Activated CD8-positive, alpha-beta memory T cell treated with anti-CD3 and anti-CD28 coated beads for 4 hours (primary cell): ENCODE results near the gene REEP2.
A peak's percentile ranks its signal among the peaks of the same experiment; 100 is the strongest.
"Not testable (repeated sequence)": the region's sequence is repeated elsewhere in the genome, so short reads cannot be mapped to it uniquely, and the experiment has no call there.

Source experiments
- DNase-seq, 2 donors: peaks; one replicate each; pipeline ENCODE4 v3.0.0-alpha.2; 2020; ENCODE audit warnings: low read depth in 2 of 2

The REEP2 gene

GRCh38 chr5:138466125-138466899 lies 27.5 kb downstream of the REEP2 start:
- DNase-seq = no peak

DNA sequence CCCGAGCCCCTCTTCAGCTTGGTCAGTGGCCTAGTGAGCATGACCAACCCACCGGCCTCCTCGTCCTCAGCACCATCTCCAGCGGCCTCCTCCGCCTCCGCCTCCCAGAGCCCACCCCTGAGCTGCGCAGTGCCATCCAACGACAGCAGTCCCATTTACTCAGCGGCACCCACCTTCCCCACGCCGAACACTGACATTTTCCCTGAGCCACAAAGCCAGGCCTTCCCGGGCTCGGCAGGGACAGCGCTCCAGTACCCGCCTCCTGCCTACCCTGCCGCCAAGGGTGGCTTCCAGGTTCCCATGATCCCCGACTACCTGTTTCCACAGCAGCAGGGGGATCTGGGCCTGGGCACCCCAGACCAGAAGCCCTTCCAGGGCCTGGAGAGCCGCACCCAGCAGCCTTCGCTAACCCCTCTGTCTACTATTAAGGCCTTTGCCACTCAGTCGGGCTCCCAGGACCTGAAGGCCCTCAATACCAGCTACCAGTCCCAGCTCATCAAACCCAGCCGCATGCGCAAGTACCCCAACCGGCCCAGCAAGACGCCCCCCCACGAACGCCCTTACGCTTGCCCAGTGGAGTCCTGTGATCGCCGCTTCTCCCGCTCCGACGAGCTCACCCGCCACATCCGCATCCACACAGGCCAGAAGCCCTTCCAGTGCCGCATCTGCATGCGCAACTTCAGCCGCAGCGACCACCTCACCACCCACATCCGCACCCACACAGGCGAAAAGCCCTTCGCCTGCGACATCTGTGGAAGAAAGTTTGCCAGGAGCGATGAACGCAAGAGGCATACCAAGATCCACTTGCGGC lies 28.2 kb downstream of the REEP2 start:
- DNase-seq = no peak

GRCh38 chr5:138467711-138468132 lies 28.9 kb downstream of the REEP2 start:
- no peak for DNase-seq

DNA sequence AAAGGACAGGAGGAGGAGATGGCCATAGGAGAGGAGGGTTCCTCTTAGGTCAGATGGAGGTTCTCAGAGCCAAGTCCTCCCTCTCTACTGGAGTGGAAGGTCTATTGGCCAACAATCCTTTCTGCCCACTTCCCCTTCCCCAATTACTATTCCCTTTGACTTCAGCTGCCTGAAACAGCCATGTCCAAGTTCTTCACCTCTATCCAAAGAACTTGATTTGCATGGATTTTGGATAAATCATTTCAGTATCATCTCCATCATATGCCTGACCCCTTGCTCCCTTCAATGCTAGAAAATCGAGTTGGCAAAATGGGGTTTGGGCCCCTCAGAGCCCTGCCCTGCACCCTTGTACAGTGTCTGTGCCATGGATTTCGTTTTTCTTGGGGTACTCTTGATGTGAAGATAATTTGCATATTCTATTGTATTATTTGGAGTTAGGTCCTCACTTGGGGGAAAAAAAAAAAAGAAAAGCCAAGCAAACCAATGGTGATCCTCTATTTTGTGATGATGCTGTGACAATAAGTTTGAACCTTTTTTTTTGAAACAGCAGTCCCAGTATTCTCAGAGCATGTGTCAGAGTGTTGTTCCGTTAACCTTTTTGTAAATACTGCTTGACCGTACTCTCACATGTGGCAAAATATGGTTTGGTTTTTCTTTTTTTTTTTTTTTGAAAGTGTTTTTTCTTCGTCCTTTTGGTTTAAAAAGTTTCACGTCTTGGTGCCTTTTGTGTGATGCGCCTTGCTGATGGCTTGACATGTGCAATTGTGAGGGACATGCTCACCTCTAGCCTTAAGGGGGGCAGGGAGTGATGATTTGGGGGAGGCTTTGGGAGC lies 29.5 kb downstream of the REEP2 start:
- no peak for DNase-seq

DNA sequence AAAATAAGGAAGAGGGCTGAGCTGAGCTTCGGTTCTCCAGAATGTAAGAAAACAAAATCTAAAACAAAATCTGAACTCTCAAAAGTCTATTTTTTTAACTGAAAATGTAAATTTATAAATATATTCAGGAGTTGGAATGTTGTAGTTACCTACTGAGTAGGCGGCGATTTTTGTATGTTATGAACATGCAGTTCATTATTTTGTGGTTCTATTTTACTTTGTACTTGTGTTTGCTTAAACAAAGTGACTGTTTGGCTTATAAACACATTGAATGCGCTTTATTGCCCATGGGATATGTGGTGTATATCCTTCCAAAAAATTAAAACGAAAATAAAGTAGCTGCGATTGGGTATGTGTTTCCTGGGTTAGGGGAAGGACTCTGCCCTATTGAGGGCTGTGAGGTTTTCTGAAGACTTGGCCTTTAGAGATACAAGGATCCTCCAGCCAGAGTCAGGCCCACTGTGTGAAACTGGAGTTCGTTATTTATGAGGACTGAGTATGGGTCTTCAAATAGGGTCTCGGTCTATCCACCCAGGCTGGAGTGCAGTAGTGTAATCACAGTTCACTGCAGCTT lies 30.2 kb downstream of the REEP2 start:
- no peak for DNase-seq

GRCh38 chr5:138469540-138470321 lies 30.9 kb downstream of the REEP2 start:
- peak in 1 of 2 donors; percentile 29 for DNase-seq

- no peak for DNase-seq
Measured at GRCh38 chr5:138470322-138471051, 31.6 kb downstream of the REEP2 start.

DNA sequence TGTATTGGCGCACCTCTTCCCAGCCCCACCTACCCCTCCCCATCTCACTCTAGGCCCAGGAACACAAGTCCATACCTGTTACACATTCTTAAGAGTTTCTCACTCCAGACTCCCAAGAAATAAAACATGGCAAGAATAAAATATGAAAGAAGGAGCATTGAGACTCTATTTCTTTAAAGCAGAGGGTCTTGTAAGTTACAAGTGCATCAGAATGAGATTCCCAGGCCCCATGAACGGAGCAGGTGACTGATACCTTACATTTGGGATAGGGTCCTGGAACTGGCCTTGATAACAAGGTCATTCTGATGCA lies 32.1 kb downstream of the REEP2 start:
- no peak for DNase-seq

DNA sequence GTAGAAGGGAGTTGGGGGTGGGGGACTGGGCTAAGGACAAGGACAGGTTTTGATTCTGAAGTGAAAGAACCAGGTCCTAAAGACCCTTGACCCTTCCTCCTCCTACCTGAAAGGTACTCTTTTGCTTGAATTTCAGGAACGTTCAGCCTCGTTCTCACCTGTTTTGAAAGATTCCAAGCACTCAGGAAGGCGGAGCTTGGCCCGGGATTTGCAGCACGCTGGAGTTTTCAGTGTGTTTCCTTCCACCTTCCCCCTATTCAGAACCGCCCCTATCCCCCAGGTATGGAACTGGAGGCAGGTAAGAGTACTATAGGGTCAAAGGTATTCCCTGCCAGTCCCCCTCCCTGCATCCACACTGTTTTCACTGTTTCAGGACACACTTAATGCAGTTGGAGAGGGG lies 33.5 kb downstream of the REEP2 start:
- DNase-seq = no peak

DNA sequence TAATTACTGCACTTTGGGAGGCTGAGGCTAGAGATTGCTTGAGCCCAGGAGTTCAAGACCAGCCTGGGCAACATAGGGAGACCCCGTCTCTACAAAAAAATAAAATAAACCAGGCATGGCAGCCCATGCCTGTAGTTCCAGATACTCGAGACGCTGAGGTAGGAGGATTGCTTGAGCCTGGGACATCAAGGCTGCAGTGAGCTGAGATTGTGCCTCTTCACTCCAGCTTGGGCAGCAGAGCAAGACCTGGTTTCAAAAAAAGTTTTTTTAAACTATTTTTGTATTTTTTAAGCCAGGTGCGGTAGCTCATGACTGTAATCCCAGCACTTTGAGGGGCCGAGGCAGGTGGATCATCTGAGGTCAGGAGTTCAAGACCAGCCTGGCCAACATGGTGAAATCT lies 34.3 kb downstream of the REEP2 start:
- not testable (repeated sequence) for DNase-seq

DNA sequence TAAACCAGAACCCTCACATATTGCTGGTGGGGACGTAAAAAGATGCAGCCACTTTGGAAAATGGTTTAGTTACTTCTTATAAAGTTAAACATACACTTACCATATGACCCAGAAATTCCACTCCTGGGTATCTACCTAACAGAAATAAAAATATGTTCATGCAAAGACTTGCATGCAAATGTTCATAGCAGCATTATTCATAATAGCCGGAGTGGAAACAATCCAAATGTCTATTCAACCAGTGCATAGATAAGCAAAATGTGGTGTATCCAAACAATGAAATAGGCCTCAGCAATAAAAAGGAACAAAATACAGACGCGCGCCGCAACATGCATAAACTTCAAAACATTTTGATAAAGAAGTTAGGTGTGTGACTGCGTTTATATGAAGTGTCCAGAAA lies 38.1 kb downstream of the REEP2 start:
- no peak for DNase-seq

- no peak for DNase-seq
Measured at GRCh38 chr5:138482638-138483037, 43.8 kb downstream of the REEP2 start.

- no peak for DNase-seq
Measured at GRCh38 chr5:138488481-138488945, 49.7 kb downstream of the REEP2 start.

DNA sequence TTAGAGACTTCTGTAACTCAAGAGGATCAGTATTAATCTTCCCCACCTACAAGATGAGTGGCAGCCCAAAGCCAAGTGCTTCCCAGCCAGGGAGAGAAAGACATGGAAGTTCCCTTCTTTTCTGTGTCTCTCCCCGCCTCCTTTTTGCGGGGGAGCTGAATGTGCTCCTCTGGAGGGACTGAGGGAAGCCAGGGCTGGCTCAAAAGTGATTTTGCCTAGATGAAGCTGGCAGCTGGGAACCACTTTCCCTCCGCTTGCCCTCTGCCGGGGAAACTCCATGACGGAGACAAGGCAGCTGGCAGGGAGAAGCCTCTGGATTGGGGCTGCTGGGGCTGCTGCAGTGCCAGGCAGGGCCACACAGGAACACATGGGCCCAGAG lies 50.8 kb downstream of the REEP2 start:
- no peak for DNase-seq

- no peak for DNase-seq
Measured at GRCh38 chr5:138490648-138491283, 51.9 kb downstream of the REEP2 start.

DNA sequence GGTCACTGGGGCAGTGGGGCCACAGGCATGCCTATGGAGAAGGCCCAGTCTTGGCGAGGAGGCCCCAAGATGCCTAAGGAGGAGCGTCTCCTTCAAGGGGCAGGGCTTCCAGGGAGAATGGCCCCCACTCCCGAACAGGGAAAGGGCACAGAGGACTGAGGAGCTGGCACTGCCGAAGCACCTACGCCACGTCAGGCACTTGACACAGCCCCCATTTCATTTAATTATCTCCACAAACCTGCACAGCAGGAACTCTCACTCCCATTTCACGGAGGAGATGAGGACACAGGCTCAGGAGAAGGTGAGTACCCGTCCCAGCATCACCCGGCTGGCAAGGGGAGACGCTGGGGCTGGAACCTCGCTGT lies 52.4 kb downstream of the REEP2 start:
- no peak for DNase-seq

DNA sequence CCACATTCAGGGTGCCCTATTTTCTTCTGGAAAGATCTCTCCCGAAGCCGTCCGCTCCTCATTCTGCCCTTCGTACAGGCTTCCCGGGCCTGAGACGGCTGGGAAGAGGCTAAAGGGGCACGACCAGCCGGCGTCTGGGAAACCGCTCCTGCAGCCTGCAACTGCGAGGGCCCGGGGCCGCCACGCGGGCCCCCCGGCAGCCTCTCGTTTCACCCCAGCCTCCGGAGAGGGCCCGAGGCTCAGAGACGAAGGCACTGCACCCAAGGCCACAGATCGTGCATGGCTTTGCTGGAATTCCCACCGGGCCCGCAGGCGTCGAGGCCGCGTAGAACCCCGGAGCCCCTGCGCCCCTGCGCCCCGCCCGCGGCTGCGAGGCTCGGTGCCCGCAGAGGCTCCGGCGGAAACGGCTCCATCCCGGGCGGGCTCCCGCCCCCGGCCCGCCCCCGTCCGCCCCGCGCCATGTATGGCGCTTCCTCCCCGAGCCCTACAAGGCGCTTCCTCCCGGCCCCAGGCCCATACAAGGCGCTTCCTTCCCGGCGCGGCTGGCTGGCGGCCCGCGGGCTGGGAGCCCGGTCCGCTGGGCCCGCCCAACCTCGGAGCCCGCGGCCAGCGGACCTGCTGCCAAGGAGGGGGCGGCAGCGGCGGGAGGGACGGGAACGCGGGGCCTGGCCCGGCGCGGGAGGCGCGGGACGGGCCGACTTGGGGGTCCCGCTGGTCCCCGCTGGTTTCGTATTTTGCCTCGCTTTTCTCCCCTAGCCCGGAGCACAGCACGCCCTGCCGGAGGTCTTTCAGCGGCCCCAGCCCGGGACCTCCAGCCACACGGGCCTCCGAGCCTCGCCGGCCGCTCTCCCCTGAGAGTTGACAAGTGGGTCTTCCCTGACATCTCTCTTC lies 53.1 kb downstream of the REEP2 start:
- DNase-seq = peak; percentile 64 to 70

GRCh38 chr5:138492560-138493045 lies 53.7 kb downstream of the REEP2 start:
- no peak for DNase-seq

GRCh38 chr5:138495351-138495750 lies 56.5 kb downstream of the REEP2 start:
- no peak for DNase-seq
